Measurements from ENCODE around the gene RCSD1.

DNA sequence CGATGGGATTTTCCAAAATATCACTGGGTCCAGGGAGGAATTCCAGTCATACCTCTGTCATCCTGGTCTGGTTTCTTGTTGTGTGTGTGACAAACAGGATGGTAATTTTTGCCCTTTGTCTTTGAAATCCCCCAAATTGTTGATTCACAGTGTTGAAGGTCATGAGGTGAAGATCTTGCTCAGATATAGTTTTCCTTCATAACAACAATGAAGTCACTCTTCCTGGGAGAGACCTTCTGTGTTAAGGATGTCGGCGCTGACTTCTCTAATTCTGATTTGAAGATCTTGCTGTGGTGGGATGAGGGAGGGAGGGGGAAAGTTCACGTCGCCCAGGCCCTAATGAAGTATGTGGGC lies 59.5 kb downstream of the RCSD1 start:
- TF ChIP-seq, protein P1, sequence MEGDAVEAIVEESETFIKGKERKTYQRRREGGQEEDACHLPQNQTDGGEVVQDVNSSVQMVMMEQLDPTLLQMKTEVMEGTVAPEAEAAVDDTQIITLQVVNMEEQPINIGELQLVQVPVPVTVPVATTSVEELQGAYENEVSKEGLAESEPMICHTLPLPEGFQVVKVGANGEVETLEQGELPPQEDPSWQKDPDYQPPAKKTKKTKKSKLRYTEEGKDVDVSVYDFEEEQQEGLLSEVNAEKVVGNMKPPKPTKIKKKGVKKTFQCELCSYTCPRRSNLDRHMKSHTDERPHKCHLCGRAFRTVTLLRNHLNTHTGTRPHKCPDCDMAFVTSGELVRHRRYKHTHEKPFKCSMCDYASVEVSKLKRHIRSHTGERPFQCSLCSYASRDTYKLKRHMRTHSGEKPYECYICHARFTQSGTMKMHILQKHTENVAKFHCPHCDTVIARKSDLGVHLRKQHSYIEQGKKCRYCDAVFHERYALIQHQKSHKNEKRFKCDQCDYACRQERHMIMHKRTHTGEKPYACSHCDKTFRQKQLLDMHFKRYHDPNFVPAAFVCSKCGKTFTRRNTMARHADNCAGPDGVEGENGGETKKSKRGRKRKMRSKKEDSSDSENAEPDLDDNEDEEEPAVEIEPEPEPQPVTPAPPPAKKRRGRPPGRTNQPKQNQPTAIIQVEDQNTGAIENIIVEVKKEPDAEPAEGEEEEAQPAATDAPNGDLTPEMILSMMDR (IDR thresholded peaks at IDR 0.05; ENCODE audit: insufficient read depth, low read length): no peak
- TF ChIP-seq, protein P2, sequence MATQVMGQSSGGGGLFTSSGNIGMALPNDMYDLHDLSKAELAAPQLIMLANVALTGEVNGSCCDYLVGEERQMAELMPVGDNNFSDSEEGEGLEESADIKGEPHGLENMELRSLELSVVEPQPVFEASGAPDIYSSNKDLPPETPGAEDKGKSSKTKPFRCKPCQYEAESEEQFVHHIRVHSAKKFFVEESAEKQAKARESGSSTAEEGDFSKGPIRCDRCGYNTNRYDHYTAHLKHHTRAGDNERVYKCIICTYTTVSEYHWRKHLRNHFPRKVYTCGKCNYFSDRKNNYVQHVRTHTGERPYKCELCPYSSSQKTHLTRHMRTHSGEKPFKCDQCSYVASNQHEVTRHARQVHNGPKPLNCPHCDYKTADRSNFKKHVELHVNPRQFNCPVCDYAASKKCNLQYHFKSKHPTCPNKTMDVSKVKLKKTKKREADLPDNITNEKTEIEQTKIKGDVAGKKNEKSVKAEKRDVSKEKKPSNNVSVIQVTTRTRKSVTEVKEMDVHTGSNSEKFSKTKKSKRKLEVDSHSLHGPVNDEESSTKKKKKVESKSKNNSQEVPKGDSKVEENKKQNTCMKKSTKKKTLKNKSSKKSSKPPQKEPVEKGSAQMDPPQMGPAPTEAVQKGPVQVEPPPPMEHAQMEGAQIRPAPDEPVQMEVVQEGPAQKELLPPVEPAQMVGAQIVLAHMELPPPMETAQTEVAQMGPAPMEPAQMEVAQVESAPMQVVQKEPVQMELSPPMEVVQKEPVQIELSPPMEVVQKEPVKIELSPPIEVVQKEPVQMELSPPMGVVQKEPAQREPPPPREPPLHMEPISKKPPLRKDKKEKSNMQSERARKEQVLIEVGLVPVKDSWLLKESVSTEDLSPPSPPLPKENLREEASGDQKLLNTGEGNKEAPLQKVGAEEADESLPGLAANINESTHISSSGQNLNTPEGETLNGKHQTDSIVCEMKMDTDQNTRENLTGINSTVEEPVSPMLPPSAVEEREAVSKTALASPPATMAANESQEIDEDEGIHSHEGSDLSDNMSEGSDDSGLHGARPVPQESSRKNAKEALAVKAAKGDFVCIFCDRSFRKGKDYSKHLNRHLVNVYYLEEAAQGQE (IDR thresholded peaks at IDR 0.05; ENCODE audit: insufficient replicate concordance, low read depth): no peak
- TF ChIP-seq GABPA (IDR thresholded peaks at IDR 0.05; ENCODE audit: low read depth) (no peak), POLR2AphosphoS5 (IDR thresholded peaks at IDR 0.05; ENCODE audit: low read depth) (no peak), SPI1 (IDR thresholded peaks at IDR 0.05; ENCODE audit: borderline replicate concordance, low read depth) (no peak)
